Activated naive CD4-positive, alpha-beta T cell (primary cell): ENCODE measurements around the gene SLC12A2.

Experiments
- DNase-seq, 4 experiments: peaks; one replicate each; lab custom pipeline; 2025; lab: John Stamatoyannopoulos, UW

The SLC12A2 gene

GRCh38 chr5:128225245-128226030, 141.9 kb downstream of the SLC12A2 start:
- no peak for DNase-seq

GRCh38 chr5:128228008-128228407, 144.4 kb downstream of the SLC12A2 start:
- DNase-seq, result no peak

- DNase-seq, result no peak
Measured at GRCh38 chr5:128228521-128228920, 145.0 kb downstream of the SLC12A2 start.

- no peak for DNase-seq
Measured at GRCh38 chr5:128234928-128235641, 151.5 kb downstream of the SLC12A2 start.

- DNase-seq, result no peak
Measured at GRCh38 chr5:128236334-128236733, 152.8 kb downstream of the SLC12A2 start.

- no peak for DNase-seq
Measured at GRCh38 chr5:128237000-128237399, 153.4 kb downstream of the SLC12A2 start.

- DNase-seq, result no peak
Measured at GRCh38 chr5:128237546-128237945, 154.0 kb downstream of the SLC12A2 start.
